OCI-LY1 (cell line): ENCODE data around the gene CCDC87.
"Not testable (repeated sequence)": the region's sequence is repeated elsewhere in the genome, so short reads cannot be mapped to it uniquely, and the experiment has no call there.

Experiments used
- H2AFZ ChIP-seq: fragments of 200-600 bp; sonication (generic), shearing (Covaris generic); 2 replicates; pipeline ENCODE4 v1.6.0; 2014; ENCODE audit warnings: antibody characterized with exemption, mild to moderate bottlenecking, low read length
- H3F3A ChIP-seq: fragments of 200-600 bp; sonication (generic), shearing (Covaris generic); 2 replicates; pipeline ENCODE4 v1.6.0; 2014; ENCODE audit warnings: mild to moderate bottlenecking, antibody characterized with exemption, low read length, moderate library complexity; ENCODE audit not compliant: insufficient read depth
- H3K27ac ChIP-seq: fragments of 200-600 bp; sonication (generic); 2 replicates; pipeline ENCODE4 v1.5.1; 2014; ENCODE audit warnings: low read length, mixed run types, mild to moderate bottlenecking, low read depth; ENCODE audit not compliant: poor library complexity, severe bottlenecking
- H3K27me3 ChIP-seq: fragments of 200-600 bp; sonication (generic); 2 replicates; pipeline ENCODE4 v1.6.0; 2014; ENCODE audit warnings: antibody characterized with exemption, mild to moderate bottlenecking, low read length, moderate library complexity; ENCODE audit not compliant: insufficient read depth
- H3K36me3 ChIP-seq: fragments of 200-600 bp; sonication (generic); 2 replicates; pipeline ENCODE4 v1.6.1; 2014; ENCODE audit warnings: mild to moderate bottlenecking, antibody characterized with exemption, low read length, moderate library complexity, mixed read lengths; ENCODE audit not compliant: insufficient read depth
- H3K4me1 ChIP-seq: fragments of 200-600 bp; sonication (generic); 2 replicates; pipeline ENCODE4 v1.5.1; 2014; ENCODE audit warnings: mild to moderate bottlenecking, low read length, moderate library complexity; ENCODE audit not compliant: insufficient read depth, severe bottlenecking
- H3K4me2 ChIP-seq: fragments of 200-600 bp; sonication (generic), shearing (Covaris generic); 2 replicates; pipeline ENCODE4 v1.6.1; 2014; ENCODE audit warnings: low read length
- H3K4me3 ChIP-seq: fragments of 200-600 bp; sonication (generic); 2 replicates; pipeline ENCODE4 v1.5.1; 2014; ENCODE audit warnings: low read length, low read depth, mild to moderate bottlenecking, mixed read lengths; ENCODE audit not compliant: poor library complexity, severe bottlenecking
- H3K79me2 ChIP-seq: fragments of 200-600 bp; shearing (Covaris generic); 2 replicates; pipeline ENCODE4 v1.6.1; 2016; ENCODE audit warnings: mixed run types, low read length, mixed read lengths; ENCODE audit not compliant: insufficient read depth
- H3K9ac ChIP-seq: fragments of 200-600 bp; sonication (generic), shearing (Covaris generic); 2 replicates; pipeline ENCODE4 v1.6.1; 2014; ENCODE audit warnings: mild to moderate bottlenecking, low read length, mixed read lengths
- H3K9me2 ChIP-seq: fragments of 200-600 bp; sonication (generic), shearing (Covaris generic); 2 replicates; pipeline ENCODE4 v1.6.1; 2014; ENCODE audit warnings: low read depth, mild to moderate bottlenecking, low read length, mixed read lengths
- H3K9me3 ChIP-seq: fragments of 200-600 bp; shearing (Covaris generic); 2 replicates; pipeline ENCODE4 v1.6.1; 2014; ENCODE audit warnings: low read length, mixed read lengths
- H4K20me1 ChIP-seq: fragments of 200-600 bp; sonication (generic), shearing (Covaris generic); 2 replicates; pipeline ENCODE4 v1.6.0; 2016; ENCODE audit warnings: mild to moderate bottlenecking, low read length; ENCODE audit not compliant: insufficient read depth
- CTCF ChIP-seq: fragments of 200-600 bp; sonication (generic), shearing (Covaris generic); IDR thresholded peaks from 2 replicates; pipeline ENCODE4 v1.5.1; 2017; ENCODE audit warnings: mild to moderate bottlenecking, antibody characterized with exemption, low read length, moderate library complexity, mixed read lengths
- EZH2 ChIP-seq: fragments of 200-600 bp; sonication (generic), shearing (Covaris generic); IDR thresholded peaks from 2 replicates; pipeline ENCODE4 v1.8.0; 2017; ENCODE audit warnings: borderline replicate concordance, mixed run types, mild to moderate bottlenecking, antibody characterized with exemption, low read length, moderate library complexity, mixed read lengths

Gene CCDC87

GRCh38 chr11:66546966-66547661 lies 45.7 kb downstream of the CCDC87 start:
- Histone ChIP-seq H3K4me3 (peak overlapping the region; percentile 89), H3K9me3 (no peaks in the 10 kb centered on the region), H3K4me2 (peak overlapping the region; percentile 91), H3K79me2 (no peaks in the 10 kb centered on the region), H4K20me1 (no peaks in the 10 kb centered on the region), H2AFZ (no peak overlapping the region), H3K36me3 (no peaks in the 10 kb centered on the region; the same call in 1 of the 2 replicates), H3K4me1 (peaks cover 33% of the 10 kb centered on the region), H3K9ac (peak overlapping the region; percentile 79; the same call in 1 of the 2 replicates), H3K27ac (no peak overlapping the region), H3F3A (no peaks in the 10 kb centered on the region), H3K9me2 (no peaks in the 10 kb centered on the region), H3K27me3 (0 out of 2 replicates have a peak, but pooled peaks cover 3% of the 10 kb centered on the region)
- no peak for TF ChIP-seq EZH2

GRCh38 chr11:66546368-66546965 lies 46.4 kb downstream of the CCDC87 start, which contains the start of gene ACTN3:
TSS of gene ACTN3 (plus strand) at chr11:66546903. CDS start at chr11:66546938, 35 bp downstream.
- no peaks in the 10 kb centered on the region for H4K20me1 ChIP-seq
- H2AFZ ChIP-seq, result peak within 1 kb of the TSS; percentile 82
- H3K4me3 ChIP-seq, result peak within 1 kb of the TSS; percentile 89
- 0 out of 2 replicates have a peak, but pooled peaks cover 3% of the 10 kb centered on the region for H3K27me3 ChIP-seq
- TF ChIP-seq EZH2, result no peak
- TF ChIP-seq CTCF, result no peak
- peak within 1 kb of the TSS; percentile 91 for H3K4me2 ChIP-seq
- H3K9me2 ChIP-seq, result no peaks in the 10 kb centered on the region
- H3K27ac ChIP-seq, result no peak within 1 kb of the TSS
- peaks cover 33% of the 10 kb centered on the region for H3K4me1 ChIP-seq
- no peaks in the 10 kb centered on the region for H3K79me2 ChIP-seq
- H3K9ac ChIP-seq, result peak within 1 kb of the TSS; percentile 79
- no peaks in the 10 kb centered on the region for H3F3A ChIP-seq
- H3K36me3 ChIP-seq, result peaks cover 2% of the 10 kb centered on the region; the same call in 1 of the 2 replicates
- H3K9me3 ChIP-seq, result no peaks in the 10 kb centered on the region

GRCh38 chr11:66545701-66546367 lies 47.0 kb downstream of the CCDC87 start, which contains the start of gene ZDHHC24:
TSS of gene ZDHHC24 (minus strand) at chr11:66546048. CDS start at chr11:66546003, 45 bp downstream.
- peak within 1 kb of the TSS; percentile 91 for H3K4me2 ChIP-seq
- H3K27me3 ChIP-seq, result 0 out of 2 replicates have a peak, but pooled peaks cover 3% of the 10 kb centered on the region
- peak within 1 kb of the TSS; percentile 75 for H3K27ac ChIP-seq
- H3K9ac ChIP-seq, result peak within 1 kb of the TSS; percentile 79
- no peaks in the 10 kb centered on the region for H3K9me2 ChIP-seq
- H3K4me1 ChIP-seq, result peaks cover 33% of the 10 kb centered on the region
- peak within 1 kb of the TSS; percentile 82 for H2AFZ ChIP-seq
- no peaks in the 10 kb centered on the region for H3K79me2 ChIP-seq
- H3K36me3 ChIP-seq, result peaks cover 4% of the 10 kb centered on the region; the same call in 1 of the 2 replicates
- H3K9me3 ChIP-seq, result no peaks in the 10 kb centered on the region
- TF ChIP-seq CTCF (no peak), EZH2 (no peak)
- peak within 1 kb of the TSS; percentile 89 for H3K4me3 ChIP-seq
- no peaks in the 10 kb centered on the region for H4K20me1 ChIP-seq
- no peaks in the 10 kb centered on the region for H3F3A ChIP-seq

GRCh38 chr11:66544952-66545351 lies 47.9 kb downstream of the CCDC87 start:
- H2AFZ ChIP-seq, H3K9me3 ChIP-seq, H3K9me2 ChIP-seq, H3K79me2 ChIP-seq, H3K27me3 ChIP-seq, H3K36me3 ChIP-seq, H4K20me1 ChIP-seq, H3F3A ChIP-seq: not testable (repeated sequence)
- Histone ChIP-seq H3K4me2 (peak overlapping the region; percentile 91), H3K4me3 (peak overlapping the region; percentile 89), H3K4me1 (peaks cover 33% of the 10 kb centered on the region), H3K9ac (peak overlapping the region; percentile 79), H3K27ac (peak overlapping the region; percentile 75)
